ENCODE measurements around the gene ICA1.
A peak's percentile ranks its signal among the peaks of the same experiment; 100 is the strongest.

The ICA1 gene

GRCh38 chr7:8159595-8159994 is 102.4 kb downstream of the ICA1 start:
- no peak for DNase-seq (ENCODE audit: low read depth)

GRCh38 chr7:8157296-8157695 is 104.7 kb downstream of the ICA1 start:
- no peak for DNase-seq (ENCODE audit: low read depth)

- DNase-seq (ENCODE audit: low read depth): no peak
These were observed 106.1 kb downstream of the ICA1 start for GRCh38 chr7:8155836-8156235.

- DNase-seq (ENCODE audit: low read depth): no peak
These were observed 107.7 kb downstream of the ICA1 start for GRCh38 chr7:8154272-8154671.

- no peak for DNase-seq (ENCODE audit: low read depth)
These were observed 109.3 kb downstream of the ICA1 start for GRCh38 chr7:8152489-8153192.

GRCh38 chr7:8151161-8151725 is 110.7 kb downstream of the ICA1 start:
- no peak for DNase-seq (ENCODE audit: low read depth)

- no peak for DNase-seq (ENCODE audit: low read depth)
These were observed 112.7 kb downstream of the ICA1 start for GRCh38 chr7:8149222-8149621.

GRCh38 chr7:8147760-8148463 is 114.1 kb downstream of the ICA1 start:
- no peak for DNase-seq (ENCODE audit: low read depth)

GRCh38 chr7:8146788-8147413 is 115.1 kb downstream of the ICA1 start:
- DNase-seq (ENCODE audit: low read depth): no peak

GRCh38 chr7:8146106-8146787 is 115.7 kb downstream of the ICA1 start:
- no peak for DNase-seq (ENCODE audit: low read depth)

- no peak for DNase-seq (ENCODE audit: low read depth)
These were observed 117.1 kb downstream of the ICA1 start for GRCh38 chr7:8144856-8145255.

GRCh38 chr7:8143151-8143874 is 118.7 kb downstream of the ICA1 start:
- no peak for DNase-seq (ENCODE audit: low read depth)

GRCh38 chr7:8142477-8142876 is 119.5 kb downstream of the ICA1 start:
- no peak for DNase-seq (ENCODE audit: low read depth)

GRCh38 chr7:8141070-8141469 is 120.9 kb downstream of the ICA1 start:
- no peak for DNase-seq (ENCODE audit: low read depth)

GRCh38 chr7:8136051-8136730 is 125.8 kb downstream of the ICA1 start:
- no peak for DNase-seq (ENCODE audit: low read depth)

- no peak for DNase-seq (ENCODE audit: low read depth)
These were observed 126.5 kb downstream of the ICA1 start for GRCh38 chr7:8135417-8135816.

GRCh38 chr7:8134089-8134733 is 127.8 kb downstream of the ICA1 start:
- no peak for DNase-seq (ENCODE audit: low read depth)

- no peak for DNase-seq (ENCODE audit: low read depth)
These were observed 128.6 kb downstream of the ICA1 start for GRCh38 chr7:8133188-8133848.

- peak; percentile 42 for DNase-seq (ENCODE audit: low read depth)
These were observed 130.0 kb downstream of the ICA1 start for GRCh38 chr7:8131694-8132605.
